GM03348 (cell line): ENCODE measurements around the gene ZNF398.
"Not testable (repeated sequence)": the region's sequence is repeated elsewhere in the genome, so short reads cannot be mapped to it uniquely, and the experiment has no call there.

ENCODE experiments used
- DNase-seq: peaks from one replicate; pipeline ENCODE4 v3.0.0; 2012; ENCODE audit warnings: low spot score

ZNF398 gene, protein sequence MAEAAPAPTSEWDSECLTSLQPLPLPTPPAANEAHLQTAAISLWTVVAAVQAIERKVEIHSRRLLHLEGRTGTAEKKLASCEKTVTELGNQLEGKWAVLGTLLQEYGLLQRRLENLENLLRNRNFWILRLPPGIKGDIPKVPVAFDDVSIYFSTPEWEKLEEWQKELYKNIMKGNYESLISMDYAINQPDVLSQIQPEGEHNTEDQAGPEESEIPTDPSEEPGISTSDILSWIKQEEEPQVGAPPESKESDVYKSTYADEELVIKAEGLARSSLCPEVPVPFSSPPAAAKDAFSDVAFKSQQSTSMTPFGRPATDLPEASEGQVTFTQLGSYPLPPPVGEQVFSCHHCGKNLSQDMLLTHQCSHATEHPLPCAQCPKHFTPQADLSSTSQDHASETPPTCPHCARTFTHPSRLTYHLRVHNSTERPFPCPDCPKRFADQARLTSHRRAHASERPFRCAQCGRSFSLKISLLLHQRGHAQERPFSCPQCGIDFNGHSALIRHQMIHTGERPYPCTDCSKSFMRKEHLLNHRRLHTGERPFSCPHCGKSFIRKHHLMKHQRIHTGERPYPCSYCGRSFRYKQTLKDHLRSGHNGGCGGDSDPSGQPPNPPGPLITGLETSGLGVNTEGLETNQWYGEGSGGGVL

GRCh38 chr7:149147072-149147751 lies at the start of gene ZNF398:
ZNF398 (plus strand) TSS chr7:149147453; CDS start chr7:149147743, 290 bp downstream.
- DNase-seq, result peak; percentile 98

GRCh38 chr7:149099058-149099457 lies 48.2 kb upstream of the ZNF398 start:
- no peak for DNase-seq

DNA sequence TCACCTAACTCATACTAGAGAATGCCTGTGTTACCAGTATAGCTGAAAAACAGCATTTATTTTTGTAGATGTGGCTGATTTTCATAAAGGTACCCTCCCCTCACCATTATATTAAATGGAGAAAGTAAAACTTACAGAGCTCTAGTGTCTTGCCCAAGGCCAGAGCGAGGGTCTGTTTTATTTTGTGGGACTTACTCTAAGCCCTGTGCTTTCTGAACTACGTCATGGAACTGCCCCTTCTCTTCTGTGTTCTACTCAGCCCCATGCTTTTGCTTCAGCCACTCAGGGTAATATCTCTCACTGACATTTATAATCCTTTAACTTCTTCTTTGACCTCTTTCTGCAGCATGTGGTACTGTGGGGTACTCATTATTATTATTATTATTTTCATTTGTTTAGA lies 46.4 kb upstream of the ZNF398 start:
- no peak for DNase-seq

- no peak for DNase-seq
Measured at GRCh38 chr7:149102666-149103065, 44.6 kb upstream of the ZNF398 start.

DNA sequence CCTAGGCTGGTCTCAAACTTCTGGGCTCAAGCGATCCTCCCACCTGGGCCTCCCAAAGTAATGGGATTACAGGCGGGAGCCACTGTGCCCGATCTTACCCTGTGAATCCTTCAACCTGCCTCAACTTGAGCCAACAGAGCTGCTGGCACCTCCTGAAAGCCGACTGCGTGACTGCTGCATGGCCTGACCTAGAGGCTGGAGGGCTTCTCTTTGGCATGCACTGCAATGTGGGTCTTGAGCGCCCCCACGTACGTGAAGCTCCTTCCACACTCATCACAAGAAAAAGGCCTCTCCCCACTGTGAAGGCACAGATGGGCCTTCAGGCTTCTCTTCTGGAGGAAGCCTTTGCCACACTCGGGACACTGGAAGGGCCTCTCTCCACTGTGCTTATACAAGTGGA lies 43.8 kb upstream of the ZNF398 start:
- DNase-seq, result no peak

DNA sequence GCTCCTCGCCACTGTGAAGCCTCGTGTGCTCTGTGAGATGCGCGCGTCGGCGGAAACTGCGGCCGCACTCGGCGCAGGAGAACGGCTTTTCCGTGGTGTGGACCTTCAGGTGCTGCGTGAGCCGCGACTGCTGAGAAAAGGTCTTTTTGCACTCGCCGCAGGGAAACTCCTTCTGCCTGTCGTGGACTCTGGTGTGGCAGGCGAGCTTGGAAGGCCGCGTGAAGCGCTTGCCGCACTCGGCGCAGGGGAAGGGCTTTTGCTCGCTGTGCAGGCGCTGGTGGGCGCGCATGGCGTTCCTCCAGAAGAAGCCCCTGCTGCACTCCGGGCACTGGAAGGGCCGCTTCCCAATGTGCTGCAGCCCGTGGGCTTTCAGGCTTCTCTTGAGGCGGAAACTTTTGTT lies 43.0 kb upstream of the ZNF398 start:
- no peak for DNase-seq

DNA sequence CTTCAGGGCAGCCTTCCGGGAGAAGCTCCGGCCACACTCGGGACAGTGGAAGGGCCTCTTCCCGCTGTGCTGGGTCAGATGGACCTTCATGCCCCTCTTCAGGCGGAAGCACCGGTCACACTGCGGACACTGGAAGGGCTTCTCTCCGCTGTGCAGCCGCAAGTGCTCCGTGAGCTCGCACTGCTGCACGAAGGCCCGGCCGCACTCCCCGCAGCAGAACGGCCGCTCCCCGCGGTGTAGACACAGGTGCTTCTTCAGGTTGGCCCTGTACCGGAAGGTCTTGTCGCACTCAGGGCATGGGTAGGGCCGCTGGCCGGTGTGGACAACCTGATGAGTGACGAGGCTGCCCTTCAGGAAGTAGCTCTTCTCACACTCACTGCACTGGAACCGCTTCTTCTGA lies 42.5 kb upstream of the ZNF398 start:
- no peak for DNase-seq

- DNase-seq, result no peak
Measured at GRCh38 chr7:149109969-149110368, 37.3 kb upstream of the ZNF398 start.

DNA sequence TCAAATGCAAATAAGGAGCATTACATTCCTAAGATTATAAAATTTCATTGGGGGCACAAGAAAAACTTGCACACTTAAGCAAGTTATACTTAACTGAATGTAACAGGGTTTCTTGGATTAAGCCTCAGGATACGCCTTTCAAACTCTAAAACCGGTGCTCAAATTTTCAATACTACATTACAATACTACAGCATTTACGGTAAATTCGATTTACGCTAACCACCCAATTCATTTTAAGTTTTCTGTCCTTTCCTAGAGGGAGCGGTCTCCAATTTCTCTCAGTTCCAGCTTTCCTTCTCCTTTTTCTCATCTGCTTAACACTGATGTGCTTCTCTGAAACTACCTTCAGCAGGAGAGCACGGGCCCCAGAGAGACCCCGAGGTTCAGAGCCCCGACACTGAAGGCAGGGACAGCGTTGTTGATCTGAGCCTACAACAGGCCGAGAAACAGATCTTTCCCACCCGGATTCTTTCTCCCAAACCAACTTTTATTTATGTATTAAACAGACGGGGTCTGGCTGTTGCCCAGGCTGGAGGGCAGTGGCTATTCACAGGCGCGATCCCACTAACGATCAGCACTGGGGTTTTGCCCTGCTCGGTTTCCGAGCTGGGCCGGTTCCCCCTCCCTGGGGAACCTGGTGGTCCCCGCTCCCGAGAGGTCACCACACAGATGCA lies 21.9 kb upstream of the ZNF398 start:
- no peak for DNase-seq

- DNase-seq, result peak; percentile 98
Measured at GRCh38 chr7:149125863-149126661, 21.2 kb upstream of the ZNF398 start, which contains the start of gene ZNF425. ZNF425 (minus strand) TSS chr7:149126324; CDS start chr7:149126213, 111 bp downstream.

- peak; percentile 74 for DNase-seq
Measured at GRCh38 chr7:149126662-149127266, 20.5 kb upstream of the ZNF398 start.

DNA sequence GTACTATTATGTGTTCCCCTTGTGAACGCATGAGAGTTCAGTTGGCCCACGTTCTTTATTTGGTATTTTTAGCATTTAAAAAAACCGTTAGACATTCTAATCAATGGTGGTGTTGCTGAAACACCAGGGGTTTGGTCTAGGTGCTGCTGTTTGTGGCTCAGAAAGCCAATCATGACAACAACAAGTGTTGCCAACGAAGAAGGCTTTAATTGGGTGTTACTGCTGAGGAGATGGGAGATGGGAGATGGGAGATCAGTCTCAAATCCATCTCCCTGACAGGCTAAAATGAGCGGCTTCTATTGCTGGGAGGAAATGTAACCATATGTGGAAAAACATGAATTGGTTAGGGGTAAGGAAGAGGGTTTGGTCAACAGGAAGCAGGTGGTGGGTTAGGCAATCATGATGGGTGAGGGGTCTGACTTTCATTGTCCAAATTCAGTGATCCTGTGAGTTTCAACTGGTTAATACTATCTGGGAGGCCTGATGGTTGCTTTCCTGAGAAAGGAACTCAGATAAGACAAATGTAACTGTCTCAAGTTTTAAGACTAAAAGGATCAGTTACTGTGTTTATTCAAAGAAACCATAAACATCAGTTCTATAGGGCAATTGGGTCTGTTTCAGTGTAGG lies 16.6 kb upstream of the ZNF398 start:
- no peak for DNase-seq

DNA sequence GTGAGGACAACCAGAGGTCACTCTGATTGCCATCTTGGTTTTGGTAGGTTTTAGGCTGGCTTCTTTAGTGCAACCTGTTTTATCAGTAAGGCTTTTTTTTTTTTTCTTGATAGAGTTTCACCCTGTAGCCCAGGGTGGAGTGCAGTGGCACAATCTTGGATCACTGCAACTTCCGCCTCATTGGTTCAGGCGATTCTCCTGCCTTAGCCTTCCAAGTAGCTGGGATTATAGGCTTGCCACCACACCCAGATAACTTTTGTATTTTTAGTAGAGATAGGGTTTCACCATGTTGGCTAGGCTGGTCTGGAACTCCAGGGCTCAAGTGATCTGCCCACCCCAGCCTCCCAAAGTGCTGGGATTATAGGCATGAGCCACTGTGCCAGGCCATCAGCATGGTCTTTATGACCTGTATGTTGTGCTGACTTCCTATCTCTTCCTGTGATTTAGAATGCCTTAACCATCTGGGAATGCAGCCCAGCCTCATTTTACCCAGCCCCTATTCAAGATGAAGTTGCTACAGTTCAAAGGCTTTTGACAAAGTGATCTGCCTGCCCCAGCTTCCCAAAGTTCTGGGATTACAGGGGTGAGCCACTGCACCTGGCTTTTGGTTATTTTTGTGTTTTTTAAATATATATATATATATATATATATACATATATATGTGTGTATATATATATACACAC lies 14.1 kb upstream of the ZNF398 start:
- DNase-seq, result no peak

- DNase-seq, result no peak
Measured at GRCh38 chr7:149136118-149136517, 11.1 kb upstream of the ZNF398 start.

- DNase-seq, result no peak
Measured at GRCh38 chr7:149140831-149141230, 6.4 kb upstream of the ZNF398 start.

- DNase-seq, result no peak
Measured at GRCh38 chr7:149141893-149142292, 5.4 kb upstream of the ZNF398 start.

GRCh38 chr7:149144436-149144922 lies 2.8 kb upstream of the ZNF398 start:
- DNase-seq, result not testable (repeated sequence)

DNA sequence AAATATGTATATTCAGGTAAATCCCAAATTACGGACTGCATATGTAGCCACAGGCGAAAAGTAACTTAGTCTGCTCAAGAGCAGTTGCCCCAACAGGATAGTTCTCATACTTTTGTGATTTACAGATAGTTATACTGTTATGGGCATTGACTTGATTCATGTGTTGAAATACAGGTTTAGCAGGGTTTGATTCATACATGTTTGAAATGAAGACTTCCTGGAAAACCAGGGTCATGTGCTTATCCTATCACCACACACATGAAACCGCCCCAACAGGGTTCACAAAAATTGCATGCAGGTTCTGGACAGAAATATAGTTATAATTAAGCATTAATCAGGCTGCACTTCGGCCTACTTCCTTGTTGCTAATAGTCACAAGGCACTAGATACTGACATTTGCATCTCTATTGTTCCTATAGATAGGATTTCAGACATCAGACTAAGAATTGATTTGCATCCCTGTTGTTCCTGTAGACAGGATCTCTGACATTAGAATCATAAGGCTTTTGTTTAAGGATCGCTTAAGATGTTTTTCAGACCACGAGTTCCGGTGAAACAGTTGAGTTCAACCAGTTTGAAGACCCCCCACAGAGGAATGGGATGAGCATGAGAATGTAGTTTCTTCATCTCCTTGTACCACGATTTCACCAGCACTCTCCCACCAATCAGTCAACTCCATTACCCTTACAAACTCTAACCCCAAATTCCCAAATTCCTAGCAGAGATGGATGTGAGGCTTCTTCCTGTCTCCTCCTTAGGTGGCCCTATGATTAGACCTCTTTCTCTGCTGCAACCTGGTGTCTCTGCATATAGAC lies 2.0 kb upstream of the ZNF398 start:
- no peak for DNase-seq
